HG02623 (cell line): ENCODE results near the gene CDKAL1.

Source experiments
- ATAC-seq: cut with Tn5 transposase; IDR thresholded peaks from one replicate; pipeline ENCODE4 v1.9.1; 2021; ENCODE audit warnings: moderate library complexity; ENCODE audit not compliant: unreplicated experiment

CDKAL1 gene

GRCh38 chr6:20670750-20671149 lies 136.5 kb downstream of the CDKAL1 start:
- no peak for ATAC-seq

GRCh38 chr6:20672038-20672437 lies 137.8 kb downstream of the CDKAL1 start:
- no peak for ATAC-seq

- ATAC-seq = no peak
These were observed 139.2 kb downstream of the CDKAL1 start for GRCh38 chr6:20673458-20673857.

DNA sequence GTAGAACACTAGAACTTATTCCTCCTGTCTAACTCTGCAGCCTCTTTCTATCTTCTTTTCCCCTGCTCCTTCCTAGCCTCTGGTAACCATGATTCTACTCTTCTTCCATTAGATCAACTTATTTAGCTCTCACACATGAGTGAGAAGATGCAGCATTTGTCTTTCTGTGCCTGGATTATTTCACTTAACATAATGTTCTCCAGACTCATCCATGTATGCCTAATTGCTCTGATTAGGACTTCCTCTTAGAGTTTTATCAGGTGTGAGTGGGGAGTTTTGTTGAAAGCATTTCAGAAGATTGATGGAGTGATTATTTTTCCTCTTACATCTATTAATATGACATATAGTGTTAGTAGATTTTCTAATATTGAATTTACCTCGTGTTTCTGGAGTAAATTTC lies 140.4 kb downstream of the CDKAL1 start:
- ATAC-seq = no peak

GRCh38 chr6:20678831-20679352 lies 144.6 kb downstream of the CDKAL1 start:
- no peak for ATAC-seq

GRCh38 chr6:20680697-20681165 lies 146.5 kb downstream of the CDKAL1 start:
- peak; percentile 69 for ATAC-seq

DNA sequence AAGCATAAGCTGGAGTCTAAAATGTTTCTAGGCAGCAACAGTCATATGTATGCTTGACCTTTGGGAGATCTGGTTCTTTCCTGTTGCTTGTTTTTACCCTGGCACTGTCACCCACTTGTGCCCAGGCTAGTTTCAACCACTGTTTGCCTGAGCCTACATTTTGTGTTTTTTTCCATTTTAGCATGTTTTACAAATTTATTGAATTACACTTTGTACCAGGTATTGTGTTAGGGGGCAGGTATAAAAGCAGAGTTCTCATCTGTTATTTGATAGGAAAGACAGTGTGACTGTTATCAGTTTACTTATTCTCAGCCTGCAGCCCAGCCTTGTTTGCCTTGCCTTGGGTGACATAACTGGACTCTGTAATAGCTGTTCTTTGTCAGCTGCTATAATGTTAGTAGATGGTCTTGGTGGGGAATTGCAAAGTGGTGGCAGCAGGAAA lies 147.0 kb downstream of the CDKAL1 start:
- ATAC-seq = peak; percentile 26

- no peak for ATAC-seq
These were observed 150.2 kb downstream of the CDKAL1 start for GRCh38 chr6:20684474-20684873.

DNA sequence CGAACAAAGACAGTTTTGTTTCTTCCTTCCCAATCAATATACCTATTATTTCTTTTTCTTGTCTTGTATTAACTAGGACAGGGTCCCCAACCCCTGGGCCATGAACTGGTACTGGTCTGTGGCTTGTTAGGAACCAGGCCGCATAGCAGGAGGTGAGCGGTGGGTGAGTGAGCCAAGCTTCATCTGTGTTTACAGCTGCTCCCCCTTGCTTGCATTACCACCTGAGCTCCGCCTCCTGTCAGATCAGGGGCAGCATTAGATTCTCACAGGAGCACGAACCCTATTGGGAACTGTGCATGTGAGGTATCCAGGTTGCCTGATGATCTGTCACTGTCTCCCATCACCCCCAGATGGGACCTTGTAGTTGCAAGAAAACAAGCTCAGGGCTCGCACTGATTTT lies 151.9 kb downstream of the CDKAL1 start:
- ATAC-seq = no peak

DNA sequence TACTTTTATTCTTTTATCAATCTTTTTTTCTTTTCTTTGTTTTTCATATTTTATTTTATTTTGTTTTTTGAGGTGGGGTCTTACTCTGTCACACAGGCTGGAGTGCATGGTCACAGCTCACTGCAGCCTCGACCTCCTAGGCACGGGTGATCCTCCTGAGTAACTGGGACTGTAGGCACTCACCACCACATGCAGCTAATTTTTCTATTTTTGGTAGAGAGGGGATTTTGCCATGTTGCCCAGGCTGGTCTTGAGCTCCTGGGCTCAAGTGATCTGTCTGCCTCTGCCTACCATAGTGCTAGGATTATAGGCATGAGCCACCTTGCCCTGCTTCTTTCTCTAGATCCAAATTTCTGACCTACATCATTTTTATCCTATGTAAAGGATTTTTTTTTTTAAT lies 153.2 kb downstream of the CDKAL1 start:
- ATAC-seq = no peak

DNA sequence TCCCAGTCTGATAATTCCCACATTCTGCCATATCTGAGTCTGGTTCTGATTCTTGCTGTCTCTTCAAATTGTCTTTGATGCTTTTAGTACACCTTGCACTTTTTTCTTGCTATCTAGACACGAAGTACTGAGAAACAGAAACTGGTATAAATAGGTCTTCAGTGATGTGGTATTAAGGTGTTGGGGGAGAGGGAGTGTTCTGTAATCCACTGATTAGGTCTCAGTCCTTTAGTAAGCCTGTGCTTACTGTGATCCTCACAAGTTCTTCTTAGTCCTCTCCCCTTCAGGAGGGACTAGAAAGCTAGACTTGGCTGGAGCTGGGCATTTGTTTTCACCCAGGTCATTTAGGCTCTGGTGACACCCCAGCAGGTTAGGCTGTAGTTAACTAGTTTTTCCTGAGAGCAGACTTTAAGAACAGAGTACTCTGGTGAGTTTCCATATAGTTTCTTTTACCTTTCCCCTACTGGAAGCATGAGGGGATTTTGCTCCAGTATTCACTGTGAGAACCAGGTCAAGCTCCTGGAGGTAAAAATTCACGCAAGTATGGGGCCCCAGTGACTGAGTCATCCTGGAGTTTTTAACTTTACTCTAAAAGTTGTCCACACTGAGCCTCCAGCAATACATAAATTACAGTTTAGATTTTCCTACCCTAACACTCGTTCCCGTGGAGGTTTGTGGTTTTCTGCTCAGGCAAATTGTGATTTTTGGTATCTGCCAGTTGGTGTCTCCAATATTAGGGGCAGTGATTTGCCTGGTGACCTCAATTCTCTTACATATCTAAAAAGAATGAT lies 154.6 kb downstream of the CDKAL1 start:
- ATAC-seq = peak; percentile 83

GRCh38 chr6:20691185-20691584 lies 156.9 kb downstream of the CDKAL1 start:
- no peak for ATAC-seq

GRCh38 chr6:20692023-20692422 lies 157.8 kb downstream of the CDKAL1 start:
- no peak for ATAC-seq

DNA sequence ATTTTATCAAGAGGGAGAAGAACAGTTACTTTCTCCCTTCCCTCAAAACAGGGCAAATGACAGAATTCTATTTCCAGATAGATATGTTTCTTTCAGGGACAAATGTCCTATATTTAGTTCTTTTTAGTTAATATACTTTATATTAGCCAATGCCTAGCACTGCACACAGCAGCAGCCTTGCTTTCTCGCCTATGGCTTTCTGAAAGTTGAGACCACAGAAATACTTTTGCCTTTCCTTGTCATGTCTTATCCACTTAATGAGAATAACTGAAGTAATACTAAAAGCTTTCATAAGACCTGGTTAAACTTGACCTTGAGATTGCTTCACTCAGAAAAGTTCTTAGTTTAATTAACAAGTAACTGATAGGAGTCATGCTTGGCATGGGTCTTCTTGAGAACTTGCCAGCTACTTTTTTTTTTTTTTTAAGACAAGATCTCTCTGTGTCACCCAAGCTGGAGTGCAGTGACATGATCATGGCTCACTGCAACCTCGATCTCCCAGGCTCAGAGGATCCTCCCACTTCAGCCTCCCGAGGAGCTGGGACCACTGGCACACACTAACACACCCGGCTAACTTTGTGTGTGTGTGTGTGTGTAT lies 159.3 kb downstream of the CDKAL1 start:
- no peak for ATAC-seq

DNA sequence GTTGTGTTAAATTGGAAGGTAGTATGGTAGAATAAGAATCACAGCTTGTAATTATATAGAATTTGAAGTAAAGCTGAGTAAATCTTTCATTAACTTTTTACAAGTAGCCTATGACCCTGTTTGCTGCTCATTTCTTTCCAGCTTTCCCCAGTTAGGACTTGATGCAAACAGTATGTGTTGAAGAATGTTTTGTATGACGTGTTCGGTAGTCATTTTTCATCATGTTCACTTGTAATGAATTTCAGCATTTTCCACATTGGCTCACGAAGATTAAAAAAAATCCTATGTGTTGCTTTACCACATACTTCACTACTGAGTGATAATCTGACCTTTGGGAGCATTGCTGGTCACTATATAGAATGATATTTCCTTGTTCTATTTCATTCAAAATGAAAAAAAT lies 162.4 kb downstream of the CDKAL1 start:
- no peak for ATAC-seq

GRCh38 chr6:20698675-20699074 lies 164.4 kb downstream of the CDKAL1 start:
- no peak for ATAC-seq

DNA sequence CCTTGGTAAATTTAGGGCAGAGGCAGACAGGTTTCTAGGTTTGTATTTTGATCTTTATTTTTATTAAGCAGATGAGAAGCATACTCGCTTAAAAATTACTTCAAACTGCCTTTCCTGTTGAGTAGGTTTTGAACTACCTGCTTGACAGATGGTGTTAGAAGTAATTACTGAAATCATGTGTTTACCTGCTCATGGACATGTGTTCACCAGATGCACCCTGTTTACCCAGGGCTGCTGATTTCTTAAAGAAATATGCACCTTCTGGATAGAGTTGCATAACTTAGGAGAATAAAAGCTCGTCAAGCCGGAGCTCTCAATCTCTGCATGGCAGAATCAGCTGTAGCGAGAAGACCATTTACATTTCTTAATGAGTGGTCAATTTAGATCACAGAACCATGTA lies 165.1 kb downstream of the CDKAL1 start:
- ATAC-seq = no peak

DNA sequence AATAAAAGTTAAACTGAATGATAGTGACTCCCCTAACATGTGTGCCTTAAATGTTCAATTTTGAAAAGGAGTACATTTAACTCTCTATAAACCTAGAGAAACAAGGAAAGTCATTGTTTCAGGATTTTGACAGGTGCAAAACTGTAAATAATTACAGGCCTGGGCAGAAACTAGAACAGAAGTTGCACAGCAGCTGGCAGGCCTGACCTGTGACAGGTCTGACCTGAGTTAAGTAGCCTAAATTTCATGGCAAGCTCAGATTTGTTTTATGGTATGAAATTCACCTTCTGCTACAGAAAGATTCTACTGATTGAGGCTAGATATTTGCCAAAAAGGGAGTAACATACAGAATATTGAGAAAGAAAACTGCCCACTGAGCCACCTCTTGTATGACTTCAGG lies 166.1 kb downstream of the CDKAL1 start:
- peak; percentile 44 for ATAC-seq

GRCh38 chr6:20702366-20702765 lies 168.1 kb downstream of the CDKAL1 start:
- no peak for ATAC-seq

- no peak for ATAC-seq
These were observed 168.8 kb downstream of the CDKAL1 start for GRCh38 chr6:20703049-20703448.

DNA sequence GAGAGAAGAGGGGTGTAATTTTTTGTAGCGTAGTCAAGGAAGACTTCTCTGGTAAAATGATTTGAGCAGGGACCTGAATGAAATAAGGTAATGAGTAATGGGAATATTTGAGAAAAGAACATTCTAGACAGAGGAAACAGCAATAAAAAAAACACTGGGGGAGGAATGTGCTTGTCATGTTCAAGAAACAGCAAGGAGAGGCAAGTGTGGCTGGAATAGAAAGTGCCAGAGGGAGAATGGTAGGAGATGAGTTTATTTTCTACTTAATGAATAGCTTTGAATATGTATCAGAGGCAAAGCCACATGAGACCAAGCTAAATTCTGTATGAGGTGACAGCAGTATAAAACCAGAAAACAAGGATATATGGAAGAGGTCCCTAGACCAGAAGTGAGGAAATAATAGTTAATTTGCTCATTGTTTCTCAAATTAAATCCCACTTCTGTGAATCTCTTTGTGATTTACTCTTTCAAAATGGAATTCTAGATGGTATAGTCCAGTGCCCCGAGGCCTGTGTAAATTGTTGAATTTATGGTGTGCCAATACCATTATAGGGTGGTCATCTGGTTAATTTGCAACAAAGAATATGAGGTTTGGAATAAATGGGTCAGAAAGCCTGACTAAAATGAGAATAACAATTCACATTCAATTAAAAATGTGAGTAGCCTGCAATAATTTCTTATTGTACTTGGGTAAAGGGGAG lies 170.2 kb downstream of the CDKAL1 start:
- no peak for ATAC-seq

DNA sequence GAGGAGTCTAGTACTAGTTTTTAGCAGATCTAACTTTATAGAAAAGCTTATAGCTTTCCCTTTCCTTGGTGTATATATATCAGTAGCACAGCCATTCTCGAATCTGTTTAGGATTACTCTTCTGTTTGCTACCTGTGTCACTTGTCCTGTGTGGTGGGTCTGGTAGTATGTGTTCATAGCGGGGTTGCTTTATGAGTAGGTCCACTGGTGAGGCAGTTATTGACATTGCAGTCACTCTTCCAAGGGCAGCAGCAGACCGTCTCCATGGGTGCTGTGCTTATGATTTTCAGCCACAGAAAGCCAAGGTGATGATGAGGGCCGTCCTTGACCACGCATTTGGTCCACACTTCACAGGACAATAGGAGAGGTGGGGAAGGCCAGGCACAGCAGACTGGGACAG lies 171.5 kb downstream of the CDKAL1 start:
- no peak for ATAC-seq
